ENCODE measurements around the gene ZBTB45. TPM values are rescaled to one million over a fixed set of nuclear protein-coding genes. Genes with fewer than 3 reads are reported as not detected.

The ZBTB45 gene
- total and polyA plus RNA-seq, 10 of the 15 experiments (the other 5 are each of a cell fraction or from before 2014, with no cell fraction given), result 0.29 to 17.2 (median 4.2) TPM

DNA sequence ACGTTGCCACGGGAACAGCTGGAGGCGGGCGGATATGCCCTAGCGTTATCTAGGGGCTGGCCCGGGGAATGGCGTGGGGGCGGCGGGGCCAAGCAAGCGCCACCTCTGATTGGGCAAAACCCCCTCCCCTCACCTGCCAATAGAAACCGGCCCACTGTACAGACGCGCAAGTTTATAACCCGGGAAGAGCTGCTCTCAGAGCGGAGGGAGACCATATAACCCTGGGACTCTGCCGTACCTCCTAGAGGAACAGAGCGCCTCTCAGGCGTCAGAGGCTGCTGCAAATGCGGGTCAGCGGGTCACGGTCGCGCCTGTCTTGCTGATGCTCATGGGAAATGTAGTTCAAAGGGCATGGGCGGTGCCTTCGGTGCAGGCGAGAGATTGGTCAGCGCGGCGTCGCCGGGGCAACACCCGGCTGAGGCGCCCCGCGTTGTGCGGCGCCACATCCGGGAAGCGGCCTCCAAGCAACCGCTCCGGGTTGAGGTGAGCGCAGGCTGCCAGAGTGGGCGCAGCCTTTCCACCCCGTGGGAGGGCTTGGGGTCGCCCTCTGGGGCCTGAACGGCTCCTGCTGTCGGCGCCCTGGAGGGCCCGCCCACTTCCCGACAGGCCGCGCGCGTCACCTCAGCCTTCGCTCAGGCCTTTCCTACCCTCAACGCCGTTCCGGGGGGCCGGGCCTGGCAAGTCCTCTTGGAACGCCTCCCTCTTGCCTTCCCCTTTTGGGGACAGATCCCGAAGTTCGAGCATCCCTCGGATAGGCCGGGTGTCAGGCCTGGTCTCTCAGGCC, 43.7 kb downstream of the ZBTB45 start, which contains the start of gene ZNF446:
Gene ZNF446 (plus strand): TSS at position 639 of the 784 bp plus-strand sequence. CDS start 867 bp downstream, outside the sequence.
- ChIA-PET SMC1A (ENCODE audit: uncharacterized antibody, unreplicated experiment) (interaction anchor here (1.5 kb wide), 1 partner anchor 10 kb away, joined by 4 read pairs; no protein-coding TSS in a partner anchor), POLR2A (interaction anchor here (0.7 to 1.9 kb wide), 3 partner anchors 13 to 113 kb away, joined by 3 to 5 read pairs (median 5); partner anchors contain the start of genes ZNF324B and ZNF497), CTCF (no interaction called here), RAD21 (ENCODE audit: unreplicated experiment) (interaction anchor here (0.5 to 1.0 kb wide), 3 partner anchors 11 to 13 kb away, joined by 3 to 9 read pairs (median 4); no protein-coding TSS in a partner anchor)
- Histone ChIP-seq H3K79me2 (ENCODE audit: control insufficient read depth, insufficient read depth, low read length) (no peaks in the 10 kb centered on the region; the same call in 1 of the 2 replicates), H3K4me3 (peak within 1 kb of the TSS; percentile 50), H3K27ac (ENCODE audit: control insufficient read depth, insufficient read depth) (peak within 1 kb of the TSS; percentile 81), H2AFZ (ENCODE audit: control insufficient read depth, low read depth, low read length) (peak within 1 kb of the TSS; percentile 81), H3K4me2 (ENCODE audit: control insufficient read depth, insufficient read depth) (peak within 1 kb of the TSS; percentile 89), H3K9me3 (replicated peaks; ENCODE audit: control insufficient read depth, insufficient read depth, low read length) (no peaks in the 10 kb centered on the region), H3K27me3 (replicated peaks in 1 of 2; ENCODE audit: control insufficient read depth in 2 of 2, insufficient read depth in 2 of 2, low read length in 1 of 2) (no peaks in the 10 kb centered on the region), H3K9ac (ENCODE audit: control insufficient read depth, insufficient read depth, low read length) (peak within 1 kb of the TSS; percentile 82), H3K4me1 (ENCODE audit: control insufficient read depth, insufficient read depth, low read length) (peaks cover 21% of the 10 kb centered on the region), H3K36me3 (ENCODE audit: control insufficient read depth in 2 of 2, insufficient read depth in 2 of 2, low read length in 1 of 2) (peaks cover 5 to 7% of the 10 kb centered on the region in 2 experiments), H4K20me1 (ENCODE audit: control insufficient read depth, insufficient read depth) (no peaks in the 10 kb centered on the region)
- DNase-seq (ENCODE audit: low read depth, low spot score) (peak; percentile 93), ATAC-seq (peak; percentile 95), FAIRE-seq (peak; percentile 99)
- no TSS peak for BruUV-seq (replicated peaks)
- intact Hi-C loops (cut with micrococcal nuclease; ENCODE audit: unreplicated experiment) (loop anchor here (1.0 kb wide), 1 partner anchor 43 kb away; the partner anchor contains the start of gene ZBTB45), in situ Hi-C loops (cut with MboI) (no loop called here)
- under 1% methylated on average over 64 of the region's 64 CpGs for WGBS (ENCODE audit: insufficient coverage, insufficient replicate concordance, low lambda C conversion rate, missing lambda C conversion rate)
- TF ChIP-seq MEF2B (IDR thresholded peaks at IDR 0.05; ENCODE audit: partially characterized antibody, poor library complexity, severe bottlenecking), result peak; percentile 62
- TF ChIP-seq ZNF274 (IDR thresholded peaks at IDR 0.05; ENCODE audit: insufficient read depth, insufficient read length), result no peak
- TF ChIP-seq, protein P1, sequence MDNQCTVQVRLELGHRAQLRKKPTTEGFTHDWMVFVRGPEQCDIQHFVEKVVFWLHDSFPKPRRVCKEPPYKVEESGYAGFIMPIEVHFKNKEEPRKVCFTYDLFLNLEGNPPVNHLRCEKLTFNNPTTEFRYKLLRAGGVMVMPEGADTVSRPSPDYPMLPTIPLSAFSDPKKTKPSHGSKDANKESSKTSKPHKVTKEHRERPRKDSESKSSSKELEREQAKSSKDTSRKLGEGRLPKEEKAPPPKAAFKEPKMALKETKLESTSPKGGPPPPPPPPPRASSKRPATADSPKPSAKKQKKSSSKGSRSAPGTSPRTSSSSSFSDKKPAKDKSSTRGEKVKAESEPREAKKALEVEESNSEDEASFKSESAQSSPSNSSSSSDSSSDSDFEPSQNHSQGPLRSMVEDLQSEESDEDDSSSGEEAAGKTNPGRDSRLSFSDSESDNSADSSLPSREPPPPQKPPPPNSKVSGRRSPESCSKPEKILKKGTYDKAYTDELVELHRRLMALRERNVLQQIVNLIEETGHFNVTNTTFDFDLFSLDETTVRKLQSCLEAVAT (IDR thresholded peaks at IDR 0.05), result peak; percentile 16; the same call in 1 of the 2 replicates
- TF ChIP-seq, protein P2, sequence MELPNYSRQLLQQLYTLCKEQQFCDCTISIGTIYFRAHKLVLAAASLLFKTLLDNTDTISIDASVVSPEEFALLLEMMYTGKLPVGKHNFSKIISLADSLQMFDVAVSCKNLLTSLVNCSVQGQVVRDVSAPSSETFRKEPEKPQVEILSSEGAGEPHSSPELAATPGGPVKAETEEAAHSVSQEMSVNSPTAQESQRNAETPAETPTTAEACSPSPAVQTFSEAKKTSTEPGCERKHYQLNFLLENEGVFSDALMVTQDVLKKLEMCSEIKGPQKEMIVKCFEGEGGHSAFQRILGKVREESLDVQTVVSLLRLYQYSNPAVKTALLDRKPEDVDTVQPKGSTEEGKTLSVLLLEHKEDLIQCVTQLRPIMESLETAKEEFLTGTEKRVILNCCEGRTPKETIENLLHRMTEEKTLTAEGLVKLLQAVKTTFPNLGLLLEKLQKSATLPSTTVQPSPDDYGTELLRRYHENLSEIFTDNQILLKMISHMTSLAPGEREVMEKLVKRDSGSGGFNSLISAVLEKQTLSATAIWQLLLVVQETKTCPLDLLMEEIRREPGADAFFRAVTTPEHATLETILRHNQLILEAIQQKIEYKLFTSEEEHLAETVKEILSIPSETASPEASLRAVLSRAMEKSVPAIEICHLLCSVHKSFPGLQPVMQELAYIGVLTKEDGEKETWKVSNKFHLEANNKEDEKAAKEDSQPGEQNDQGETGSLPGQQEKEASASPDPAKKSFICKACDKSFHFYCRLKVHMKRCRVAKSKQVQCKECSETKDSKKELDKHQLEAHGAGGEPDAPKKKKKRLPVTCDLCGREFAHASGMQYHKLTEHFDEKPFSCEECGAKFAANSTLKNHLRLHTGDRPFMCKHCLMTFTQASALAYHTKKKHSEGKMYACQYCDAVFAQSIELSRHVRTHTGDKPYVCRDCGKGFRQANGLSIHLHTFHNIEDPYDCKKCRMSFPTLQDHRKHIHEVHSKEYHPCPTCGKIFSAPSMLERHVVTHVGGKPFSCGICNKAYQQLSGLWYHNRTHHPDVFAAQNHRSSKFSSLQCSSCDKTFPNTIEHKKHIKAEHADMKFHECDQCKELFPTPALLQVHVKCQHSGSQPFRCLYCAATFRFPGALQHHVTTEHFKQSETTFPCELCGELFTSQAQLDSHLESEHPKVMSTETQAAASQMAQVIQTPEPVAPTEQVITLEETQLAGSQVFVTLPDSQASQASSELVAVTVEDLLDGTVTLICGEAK (IDR thresholded peaks at IDR 0.05; ENCODE audit: borderline replicate concordance), result peak; percentile 87
- no peak for TF ChIP-seq YBX1 (IDR thresholded peaks at IDR 0.05)
- TF ChIP-seq, protein P3, sequence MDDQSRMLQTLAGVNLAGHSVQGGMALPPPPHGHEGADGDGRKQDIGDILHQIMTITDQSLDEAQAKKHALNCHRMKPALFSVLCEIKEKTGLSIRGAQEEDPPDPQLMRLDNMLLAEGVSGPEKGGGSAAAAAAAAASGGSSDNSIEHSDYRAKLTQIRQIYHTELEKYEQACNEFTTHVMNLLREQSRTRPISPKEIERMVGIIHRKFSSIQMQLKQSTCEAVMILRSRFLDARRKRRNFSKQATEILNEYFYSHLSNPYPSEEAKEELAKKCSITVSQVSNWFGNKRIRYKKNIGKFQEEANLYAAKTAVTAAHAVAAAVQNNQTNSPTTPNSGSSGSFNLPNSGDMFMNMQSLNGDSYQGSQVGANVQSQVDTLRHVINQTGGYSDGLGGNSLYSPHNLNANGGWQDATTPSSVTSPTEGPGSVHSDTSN (IDR thresholded peaks at IDR 0.05; ENCODE audit: insufficient replicate concordance, low read depth, low read length), result peak; percentile 4
- TF ChIP-seq RAD21 (IDR thresholded peaks at IDR 0.05; ENCODE audit: insufficient read depth, low read depth, low read length), result no peak
- TF ChIP-seq RELA (IDR thresholded peaks at IDR 0.05; ENCODE audit: borderline replicate concordance, partially characterized antibody), result no peak
- peak; percentile 77 for TF ChIP-seq POLR2A (IDR thresholded peaks at IDR 0.05; ENCODE audit: low read depth, low read length)
- TF ChIP-seq TCF7 (IDR thresholded peaks at IDR 0.05; ENCODE audit: borderline replicate concordance), result no peak
- TF ChIP-seq NBN (IDR thresholded peaks at IDR 0.05), result no peak; the same call in 1 of the 2 replicates
- TF ChIP-seq EZH2 (IDR thresholded peaks at IDR 0.05; ENCODE audit: borderline replicate concordance, control insufficient read depth, low read depth, low read length), result no peak
- peak; percentile 66 for TF ChIP-seq RUNX3 (IDR thresholded peaks at IDR 0.05; ENCODE audit: low read length)
- TF ChIP-seq BCL11A (IDR thresholded peaks at IDR 0.05; ENCODE audit: low read depth, low read length), result no peak
- 0 out of 2 replicates have a peak, but pooled peaks have one; percentile 38 for TF ChIP-seq RAD51 (IDR thresholded peaks at IDR 0.05)
- TF ChIP-seq TAF1 (IDR thresholded peaks at IDR 0.05; ENCODE audit: borderline replicate concordance, low read depth, low read length), result no peak
- no peak; the same call in 1 of the 2 replicates for TF ChIP-seq HDGF (IDR thresholded peaks at IDR 0.05)
- no peak for TF ChIP-seq IRF4 (IDR thresholded peaks at IDR 0.05; ENCODE audit: low read depth, low read length)

All from GM12878 (cell line).